CD4-positive, alpha-beta T cell treated with Interleukin-4 for 4 hours (primary cell): ENCODE results near the gene CD8B2.
"Not testable (repeated sequence)": the region's sequence is repeated elsewhere in the genome, so short reads cannot be mapped to it uniquely, and the experiment has no call there.

Experiments used
- DNase-seq: peaks from one replicate; pipeline ENCODE4 v3.0.0-alpha.2; 2020

The CD8B2 gene

GRCh38 chr2:106513391-106513790 lies 26.2 kb downstream of the CD8B2 start:
- DNase-seq: not testable (repeated sequence)

- DNase-seq: not testable (repeated sequence)
Observed at GRCh38 chr2:106514827-106515226, 27.7 kb downstream of the CD8B2 start.

GRCh38 chr2:106516436-106516835 lies 29.3 kb downstream of the CD8B2 start:
- DNase-seq: no peak

- no peak for DNase-seq
Observed at GRCh38 chr2:106516864-106517263, 29.7 kb downstream of the CD8B2 start.

- DNase-seq: no peak
Observed at GRCh38 chr2:106517329-106517728, 30.2 kb downstream of the CD8B2 start.

- no peak for DNase-seq
Observed at GRCh38 chr2:106519767-106520166, 32.6 kb downstream of the CD8B2 start.

GRCh38 chr2:106521016-106521415 lies 33.9 kb downstream of the CD8B2 start:
- no peak for DNase-seq

GRCh38 chr2:106523976-106524665 lies 37.0 kb downstream of the CD8B2 start:
- DNase-seq: no peak

- no peak for DNase-seq
Observed at GRCh38 chr2:106530866-106531265, 43.7 kb downstream of the CD8B2 start.

- DNase-seq: no peak
Observed at GRCh38 chr2:106531676-106532214, 44.6 kb downstream of the CD8B2 start.

- no peak for DNase-seq
Observed at GRCh38 chr2:106532236-106532635, 45.1 kb downstream of the CD8B2 start.

- DNase-seq: no peak
Observed at GRCh38 chr2:106534471-106534870, 47.3 kb downstream of the CD8B2 start.

- no peak for DNase-seq
Observed at GRCh38 chr2:106536490-106536889, 49.3 kb downstream of the CD8B2 start.

- peak; percentile 22 for DNase-seq
Observed at GRCh38 chr2:106537047-106537446, 49.9 kb downstream of the CD8B2 start.

- no peak for DNase-seq
Observed at GRCh38 chr2:106537791-106538191, 50.6 kb downstream of the CD8B2 start.

- DNase-seq: no peak
Observed at GRCh38 chr2:106540886-106541285, 53.7 kb downstream of the CD8B2 start.

GRCh38 chr2:106541333-106541732 lies 54.2 kb downstream of the CD8B2 start:
- DNase-seq: no peak

GRCh38 chr2:106542746-106543359 lies 55.7 kb downstream of the CD8B2 start:
- DNase-seq: peak; percentile 66

- no peak for DNase-seq
Observed at GRCh38 chr2:106545007-106545406, 57.8 kb downstream of the CD8B2 start.

- no peak for DNase-seq
Observed at GRCh38 chr2:106546391-106546990, 59.3 kb downstream of the CD8B2 start.

GRCh38 chr2:106547164-106547903 lies 60.2 kb downstream of the CD8B2 start:
- no peak for DNase-seq

- DNase-seq: no peak
Observed at GRCh38 chr2:106551417-106552130, 64.4 kb downstream of the CD8B2 start.

- no peak for DNase-seq
Observed at GRCh38 chr2:106552921-106553320, 65.8 kb downstream of the CD8B2 start.
